HFF-Myc (cell line): ENCODE results near the gene FIGLA.

Experiments
- DNase-seq: peaks from one replicate; pipeline ENCODE4 v3.0.0-alpha.2; 2011; ENCODE audit warnings: low read depth; ENCODE audit errors: extremely low read depth
- H3K4me3 ChIP-seq: replicated peaks from 2 replicates; pipeline ENCODE4 v1.5.1; 2011; ENCODE audit warnings: low read depth, mild to moderate bottlenecking, control low read depth, low read length
- CTCF ChIP-seq: IDR thresholded peaks from 2 replicates; pipeline ENCODE4 v1.5.1; 2012; ENCODE audit warnings: mild to moderate bottlenecking, low read depth, low read length, control low read depth; ENCODE audit errors: missing control alignments

Gene FIGLA

GRCh38 chr2:70816726-70817125 lies 26.3 kb upstream of the FIGLA start:
- TF ChIP-seq CTCF = no peak
- no peak for DNase-seq
- no peak overlapping the region for H3K4me3 ChIP-seq

GRCh38 chr2:70808983-70809958 lies 18.8 kb upstream of the FIGLA start:
- H3K4me3 ChIP-seq = no peak overlapping the region
- no peak for DNase-seq
- no peak for TF ChIP-seq CTCF

GRCh38 chr2:70807828-70808118 lies 17.3 kb upstream of the FIGLA start:
- no peak for DNase-seq
- H3K4me3 ChIP-seq = no peak overlapping the region
- no peak for TF ChIP-seq CTCF

GRCh38 chr2:70807102-70807827 lies 16.8 kb upstream of the FIGLA start:
- TF ChIP-seq CTCF = no peak
- DNase-seq = no peak
- no peak overlapping the region for H3K4me3 ChIP-seq

- TF ChIP-seq CTCF = no peak
These were observed 16.2 kb upstream of the FIGLA start for GRCh38 chr2:70806620-70807019.

GRCh38 chr2:70806013-70806412 lies 15.6 kb upstream of the FIGLA start:
- no peak for TF ChIP-seq CTCF
- no peak for DNase-seq
- no peak overlapping the region for H3K4me3 ChIP-seq

More at GRCh38 chr2:70806620-70807019, 16.2 kb upstream of the FIGLA start:
- DNase-seq = no peak
- no peak overlapping the region for H3K4me3 ChIP-seq
